ENCODE data around the gene SERP2. TPM values are rescaled to one million over a fixed set of nuclear protein-coding genes. Genes with fewer than 3 reads are reported as not detected.

The SERP2 gene
- total and polyA plus RNA-seq, 10 of the 15 experiments (the other 5 are each of a cell fraction or from before 2014, with no cell fraction given): not detected

- SMC1A ChIA-PET (ENCODE audit: uncharacterized antibody, unreplicated experiment): interaction anchor here (1.2 to 2.3 kb wide), 4 partner anchors 384 to 536 kb away, joined by 3 to 11 read pairs (median 6); no protein-coding TSS in a partner anchor
Observed at GRCh38 chr13:44435919-44436510, 62.4 kb downstream of the SERP2 start.

GRCh38 chr13:44436589-44437337 is 63.1 kb downstream of the SERP2 start:
- in situ Hi-C loops (cut with MboI) (loop anchor here (5.0 kb wide), 3 partner anchors 244 to 529 kb away; no protein-coding TSS in a partner anchor), intact Hi-C loops (cut with micrococcal nuclease; ENCODE audit: unreplicated experiment) (loop anchor here (5.0 kb wide), 1 partner anchor 194 kb away; no protein-coding TSS in a partner anchor)
- FAIRE-seq (no peak), DNase-seq (ENCODE audit: low read depth, low spot score) (no peak), ATAC-seq (peak; percentile 41)
- ChIA-PET POLR2A (no interaction called here), CTCF (interaction anchor here (1.0 to 3.4 kb wide), 8 partner anchors 9 to 537 kb away, joined by 3 to 25 read pairs (median 6); no protein-coding TSS in a partner anchor), SMC1A (ENCODE audit: uncharacterized antibody, unreplicated experiment) (interaction anchor here (1.0 to 2.3 kb wide), 4 partner anchors 19 to 536 kb away, joined by 3 to 11 read pairs (median 6); no protein-coding TSS in a partner anchor), RAD21 (ENCODE audit: unreplicated experiment) (interaction anchor here (0.7 to 1.4 kb wide), 5 partner anchors 157 to 957 kb away, joined by 3 read pairs; no protein-coding TSS in a partner anchor)
- Histone ChIP-seq H3K4me1 (ENCODE audit: control insufficient read depth, insufficient read depth, low read length) (peaks cover 5% of the 10 kb centered on the region), H3K79me2 (ENCODE audit: control insufficient read depth, insufficient read depth, low read length) (no peaks in the 10 kb centered on the region), H4K20me1 (ENCODE audit: control insufficient read depth, insufficient read depth) (no peaks in the 10 kb centered on the region), H3K36me3 (ENCODE audit: control insufficient read depth in 2 of 2, insufficient read depth in 2 of 2, low read length in 1 of 2) (no peaks in the 10 kb centered on the region), H3K27ac (ENCODE audit: control insufficient read depth, insufficient read depth) (no peak overlapping the region), H3K4me2 (ENCODE audit: control insufficient read depth, insufficient read depth) (peak overlapping the region; percentile 95), H3K4me3 (peak overlapping the region; percentile 47; the same call in 1 of the 2 replicates), H3K9me3 (replicated peaks; ENCODE audit: control insufficient read depth, insufficient read depth, low read length) (no peaks in the 10 kb centered on the region), H2AFZ (ENCODE audit: control insufficient read depth, low read depth, low read length) (no peak overlapping the region), H3K27me3 (replicated peaks in 1 of 2; ENCODE audit: control insufficient read depth in 2 of 2, insufficient read depth in 2 of 2, low read length in 1 of 2) (peaks cover 5 to 15% of the 10 kb centered on the region in 2 experiments), H3K9ac (ENCODE audit: control insufficient read depth, insufficient read depth, low read length) (no peak overlapping the region; the same call in 1 of the 2 replicates)
- WGBS (ENCODE audit: insufficient coverage, insufficient replicate concordance, low lambda C conversion rate, missing lambda C conversion rate): under 1% methylated on average over 31 of the region's 38 CpGs
- TF ChIP-seq SPI1 (IDR thresholded peaks at IDR 0.05; ENCODE audit: borderline replicate concordance, insufficient read depth, low read depth, low read length): no peak
- peak; percentile 54; the same call in 1 of the 2 replicates for TF ChIP-seq TCF12 (IDR thresholded peaks at IDR 0.05; ENCODE audit: low read depth, low read length)
- no peak for TF ChIP-seq MYB (IDR thresholded peaks at IDR 0.05; ENCODE audit: borderline replicate concordance, low read depth, low read length)
- no peak for TF ChIP-seq CUX1 (IDR thresholded peaks at IDR 0.05; ENCODE audit: insufficient replicate concordance, low read depth, low read length)
- no peak for TF ChIP-seq STAT3 (IDR thresholded peaks at IDR 0.05; ENCODE audit: low read depth, low read length)
- no peak for TF ChIP-seq RB1 (IDR thresholded peaks at IDR 0.05; ENCODE audit: borderline replicate concordance)
- no TSS peak for BruUV-seq (replicated peaks)

More at GRCh38 chr13:44435919-44436510, 62.4 kb downstream of the SERP2 start:
- Histone ChIP-seq H3K36me3 (ENCODE audit: control insufficient read depth in 2 of 2, insufficient read depth in 2 of 2, low read length in 1 of 2) (no peaks in the 10 kb centered on the region), H3K9me3 (replicated peaks; ENCODE audit: control insufficient read depth, insufficient read depth, low read length) (no peaks in the 10 kb centered on the region), H3K27ac (ENCODE audit: control insufficient read depth, insufficient read depth) (peak overlapping the region; percentile 54; the same call in 1 of the 2 replicates), H3K4me3 (peak overlapping the region; percentile 47; the same call in 1 of the 2 replicates), H3K4me1 (ENCODE audit: control insufficient read depth, insufficient read depth, low read length) (peaks cover 5% of the 10 kb centered on the region), H3K27me3 (replicated peaks in 1 of 2; ENCODE audit: control insufficient read depth in 2 of 2, insufficient read depth in 2 of 2, low read length in 1 of 2) (peaks cover 5 to 15% of the 10 kb centered on the region in 2 experiments), H2AFZ (ENCODE audit: control insufficient read depth, low read depth, low read length) (peak overlapping the region; percentile 64), H3K4me2 (ENCODE audit: control insufficient read depth, insufficient read depth) (peak overlapping the region; percentile 95), H4K20me1 (ENCODE audit: control insufficient read depth, insufficient read depth) (no peaks in the 10 kb centered on the region), H3K9ac (ENCODE audit: control insufficient read depth, insufficient read depth, low read length) (peak overlapping the region; percentile 78), H3K79me2 (ENCODE audit: control insufficient read depth, insufficient read depth, low read length) (no peaks in the 10 kb centered on the region)
- intact Hi-C loops (cut with micrococcal nuclease; ENCODE audit: unreplicated experiment): loop anchor here (5.0 kb wide), 1 partner anchor 194 kb away; no protein-coding TSS in a partner anchor
- DNase-seq (ENCODE audit: low read depth, low spot score) (no peak), FAIRE-seq (no peak), ATAC-seq (no peak)
- WGBS (ENCODE audit: insufficient coverage, insufficient replicate concordance, low lambda C conversion rate, missing lambda C conversion rate): 0% methylated on average over 9 of the region's 9 CpGs
- in situ Hi-C loops (cut with MboI): loop anchor here (5.0 kb wide), 3 partner anchors 244 to 529 kb away; no protein-coding TSS in a partner anchor
- BruUV-seq (replicated peaks): no TSS peak
- ChIA-PET RAD21 (ENCODE audit: unreplicated experiment) (interaction anchor here (0.7 to 1.4 kb wide), 2 partner anchors 156 to 528 kb away, joined by 3 read pairs; no protein-coding TSS in a partner anchor), POLR2A (no interaction called here), CTCF (interaction anchor here (2.0 to 3.4 kb wide), 3 partner anchors 388 to 530 kb away, joined by 7 to 25 read pairs (median 18); no protein-coding TSS in a partner anchor)
- TF ChIP-seq SUZ12 (IDR thresholded peaks at IDR 0.05; ENCODE audit: unreplicated experiment): peak; percentile 21
- TF ChIP-seq SP1 (IDR thresholded peaks at IDR 0.05; ENCODE audit: low read depth, low read length): no peak

Data from GM12878 (cell line).